ENCODE results near the gene LAMA1.
A peak's percentile ranks its signal among the peaks of the same experiment; 100 is the strongest.

Gene LAMA1

GRCh38 chr18:6960656-6961055, 156.9 kb downstream of the LAMA1 start:
- no peak for TF ChIP-seq CTCF (conservative IDR thresholded peaks at IDR 0.05; ENCODE audit: low read length)
- peak; percentile 26 for DNase-seq (ENCODE audit: low read depth)
- no peak overlapping the region for H3K4me3 ChIP-seq (ENCODE audit: low read length)

GRCh38 chr18:6960124-6960523, 157.5 kb downstream of the LAMA1 start:
- no peak for TF ChIP-seq CTCF (conservative IDR thresholded peaks at IDR 0.05; ENCODE audit: low read length)
- DNase-seq (ENCODE audit: low read depth), result no peak
- H3K4me3 ChIP-seq (ENCODE audit: low read length), result no peak overlapping the region

GRCh38 chr18:6959110-6959509, 158.5 kb downstream of the LAMA1 start:
- TF ChIP-seq CTCF (conservative IDR thresholded peaks at IDR 0.05; ENCODE audit: low read length), result no peak
- no peak for DNase-seq (ENCODE audit: low read depth)

GRCh38 chr18:6956999-6957398, 160.6 kb downstream of the LAMA1 start:
- no peak for TF ChIP-seq CTCF (conservative IDR thresholded peaks at IDR 0.05; ENCODE audit: low read length)
- no peak overlapping the region for H3K4me3 ChIP-seq (ENCODE audit: low read length)
- no peak for DNase-seq (ENCODE audit: low read depth)

More at GRCh38 chr18:6959110-6959509, 158.5 kb downstream of the LAMA1 start:
- H3K4me3 ChIP-seq (ENCODE audit: low read length), result no peak overlapping the region

GRCh38 chr18:6956495-6956894, 161.1 kb downstream of the LAMA1 start:
- H3K4me3 ChIP-seq (ENCODE audit: low read length), result no peak overlapping the region
- TF ChIP-seq CTCF (conservative IDR thresholded peaks at IDR 0.05; ENCODE audit: low read length), result no peak
- no peak for DNase-seq (ENCODE audit: low read depth)

- DNase-seq (ENCODE audit: low read depth), result no peak
- no peak overlapping the region for H3K4me3 ChIP-seq (ENCODE audit: low read length)
- TF ChIP-seq CTCF (conservative IDR thresholded peaks at IDR 0.05; ENCODE audit: low read length), result no peak
Observed at GRCh38 chr18:6955304-6955703, 162.3 kb downstream of the LAMA1 start.

- no peak for DNase-seq (ENCODE audit: low read depth)
- H3K4me3 ChIP-seq (ENCODE audit: low read length), result no peak overlapping the region
- no peak for TF ChIP-seq CTCF (conservative IDR thresholded peaks at IDR 0.05; ENCODE audit: low read length)
Observed at GRCh38 chr18:6954501-6954900, 163.1 kb downstream of the LAMA1 start.
